SK-N-MC (cell line): ENCODE measurements around the gene MAMLD1.

Experiments used
- EZH2 ChIP-seq: fragments of 200-600 bp; sonication (generic); IDR thresholded peaks from one replicate; pipeline ENCODE4 v1.6.1; 2017; ENCODE audit warnings: antibody characterized with exemption
- FOXP2 ChIP-seq: optimal IDR thresholded peaks from 2 replicates; pipeline ENCODE3; 2011; ENCODE audit warnings: mild to moderate bottlenecking, moderate library complexity; ENCODE audit not compliant: insufficient read depth; ENCODE audit errors: extremely low read length, control extremely low read depth
- POLR2AphosphoS5 ChIP-seq: IDR thresholded peaks from 2 replicates; pipeline ENCODE4 v1.6.1; 2012; ENCODE audit warnings: mild to moderate bottlenecking, low read depth, low read length, borderline replicate concordance

DNA sequence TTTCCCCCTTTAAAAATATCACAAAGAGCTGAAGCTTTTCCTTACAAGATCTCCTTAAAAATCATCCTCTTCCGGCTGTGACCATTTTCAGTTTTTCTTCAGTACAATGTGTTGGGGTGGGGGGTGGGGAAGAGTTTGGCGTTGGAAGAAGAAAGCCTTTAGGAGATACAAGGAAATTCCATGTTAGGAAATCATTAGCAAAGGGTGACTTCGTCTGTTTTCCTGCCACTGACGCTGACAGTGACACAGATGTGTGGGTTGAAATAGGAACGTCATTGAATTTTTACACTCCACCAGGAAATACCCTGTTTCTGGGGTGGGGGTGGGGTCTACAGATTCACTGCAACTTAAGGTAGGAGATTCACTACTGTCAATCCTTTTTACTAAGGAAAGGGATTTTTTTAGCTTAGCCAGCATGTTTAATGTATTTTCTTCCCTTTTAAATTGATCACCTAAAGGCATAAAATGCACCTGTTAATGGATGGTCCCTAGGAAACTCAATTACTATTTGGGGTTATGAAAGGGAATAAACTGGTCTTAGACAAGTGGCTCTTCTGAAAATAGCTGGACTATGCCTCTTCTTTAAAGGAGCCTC is 3.9 kb downstream of the MAMLD1 start:
- no peak for TF ChIP-seq EZH2
- TF ChIP-seq POLR2AphosphoS5 = no peak
- TF ChIP-seq FOXP2 = no peak
